ENCODE measurements around the gene USE1.

The USE1 gene

DNA sequence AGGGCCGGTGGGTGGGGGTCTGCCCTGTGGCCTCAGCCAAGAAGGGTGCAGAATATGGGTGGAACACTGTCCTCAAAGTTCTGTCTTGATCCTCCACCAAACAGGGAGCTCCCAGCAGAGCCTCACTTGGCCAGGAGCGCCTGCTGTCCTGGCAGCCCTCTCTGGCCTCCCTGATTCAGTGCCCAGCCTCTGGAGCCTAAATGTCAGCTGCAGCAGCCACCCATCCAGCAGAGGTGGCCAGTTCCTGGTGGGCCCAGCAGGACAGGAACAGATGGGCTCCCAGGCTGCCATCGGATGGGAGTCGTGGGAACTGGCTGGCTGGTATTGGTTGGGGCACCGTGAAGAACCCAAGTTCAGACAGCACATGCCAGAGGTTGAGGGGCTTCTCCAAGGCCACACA, 1.8 kb upstream of the USE1 start:
- H3K4me1 ChIP-seq (ENCODE audit: low read depth, poor library complexity, severe bottlenecking) = peaks cover 15% of the 10 kb centered on the region
- H3K9ac ChIP-seq = no peak overlapping the region
- TF ChIP-seq, protein P1, sequence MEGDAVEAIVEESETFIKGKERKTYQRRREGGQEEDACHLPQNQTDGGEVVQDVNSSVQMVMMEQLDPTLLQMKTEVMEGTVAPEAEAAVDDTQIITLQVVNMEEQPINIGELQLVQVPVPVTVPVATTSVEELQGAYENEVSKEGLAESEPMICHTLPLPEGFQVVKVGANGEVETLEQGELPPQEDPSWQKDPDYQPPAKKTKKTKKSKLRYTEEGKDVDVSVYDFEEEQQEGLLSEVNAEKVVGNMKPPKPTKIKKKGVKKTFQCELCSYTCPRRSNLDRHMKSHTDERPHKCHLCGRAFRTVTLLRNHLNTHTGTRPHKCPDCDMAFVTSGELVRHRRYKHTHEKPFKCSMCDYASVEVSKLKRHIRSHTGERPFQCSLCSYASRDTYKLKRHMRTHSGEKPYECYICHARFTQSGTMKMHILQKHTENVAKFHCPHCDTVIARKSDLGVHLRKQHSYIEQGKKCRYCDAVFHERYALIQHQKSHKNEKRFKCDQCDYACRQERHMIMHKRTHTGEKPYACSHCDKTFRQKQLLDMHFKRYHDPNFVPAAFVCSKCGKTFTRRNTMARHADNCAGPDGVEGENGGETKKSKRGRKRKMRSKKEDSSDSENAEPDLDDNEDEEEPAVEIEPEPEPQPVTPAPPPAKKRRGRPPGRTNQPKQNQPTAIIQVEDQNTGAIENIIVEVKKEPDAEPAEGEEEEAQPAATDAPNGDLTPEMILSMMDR (conservative IDR thresholded peaks at IDR 0.05; ENCODE audit: low read depth, low read length) = no peak
- H3K79me2 ChIP-seq (ENCODE audit: insufficient read depth, low read depth) = no peaks in the 10 kb centered on the region
- H2AFZ ChIP-seq (ENCODE audit: low read depth) = no peak overlapping the region
- no peak overlapping the region for H3K4me2 ChIP-seq
- H3K36me3 ChIP-seq (ENCODE audit: insufficient read depth) = no peaks in the 10 kb centered on the region
- no peak overlapping the region for H3K4me3 ChIP-seq (IDR thresholded peaks at IDR 0.05; ENCODE audit: insufficient read depth, low read depth, low read length)
- H4K20me1 ChIP-seq (ENCODE audit: insufficient read depth) = no peaks in the 10 kb centered on the region
- no peak overlapping the region for H3K27ac ChIP-seq
- no peaks in the 10 kb centered on the region for H3K27me3 ChIP-seq (ENCODE audit: insufficient read depth, low read depth)

DNA sequence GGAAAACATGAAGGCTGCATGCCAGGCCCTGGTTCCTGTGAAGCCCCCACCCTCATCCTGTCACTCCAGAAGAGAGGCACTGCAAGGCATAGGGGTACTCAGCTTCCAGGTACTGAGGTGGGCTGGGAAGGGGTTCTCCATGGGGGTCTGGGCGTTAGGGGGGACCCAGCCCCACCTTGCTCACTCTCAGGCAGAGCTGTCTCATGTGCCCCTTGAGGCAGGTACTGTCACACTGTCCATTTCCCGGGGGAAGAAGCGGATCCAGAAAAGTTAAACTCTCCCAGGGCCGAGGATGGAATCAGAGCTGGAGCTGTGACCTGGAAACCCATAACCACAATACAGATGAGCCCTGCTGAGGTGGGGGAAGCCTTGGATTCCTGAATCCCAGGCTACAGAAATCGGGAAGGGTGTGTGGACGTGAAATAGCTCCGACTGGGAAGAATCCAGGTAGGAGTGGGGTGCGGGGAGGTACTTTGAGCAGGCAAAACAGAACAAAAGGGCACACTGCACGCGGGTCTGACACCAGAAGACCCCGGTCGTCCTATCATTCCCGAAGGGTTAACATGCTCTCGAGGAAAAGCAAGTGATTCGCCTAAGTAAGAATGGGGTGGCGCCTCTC, 540 bp upstream of the USE1 start:
- Histone ChIP-seq H3K79me2 (ENCODE audit: insufficient read depth, low read depth) (no peaks in the 10 kb centered on the region), H3K4me3 (IDR thresholded peaks at IDR 0.05; ENCODE audit: insufficient read depth, low read depth, low read length) (no peak overlapping the region), H3K4me2 (peak overlapping the region; percentile 99), H3K4me1 (ENCODE audit: low read depth, poor library complexity, severe bottlenecking) (peaks cover 15% of the 10 kb centered on the region), H3K27ac (peak overlapping the region; percentile 66), H3K27me3 (ENCODE audit: insufficient read depth, low read depth) (no peaks in the 10 kb centered on the region), H2AFZ (ENCODE audit: low read depth) (peak overlapping the region; percentile 73; the same call in 1 of the 2 replicates), H3K9ac (peak overlapping the region; percentile 83), H3K36me3 (ENCODE audit: insufficient read depth) (no peaks in the 10 kb centered on the region), H4K20me1 (ENCODE audit: insufficient read depth) (no peaks in the 10 kb centered on the region)
- TF ChIP-seq, protein P1 (conservative IDR thresholded peaks at IDR 0.05; ENCODE audit: low read depth, low read length) = no peak

DNA sequence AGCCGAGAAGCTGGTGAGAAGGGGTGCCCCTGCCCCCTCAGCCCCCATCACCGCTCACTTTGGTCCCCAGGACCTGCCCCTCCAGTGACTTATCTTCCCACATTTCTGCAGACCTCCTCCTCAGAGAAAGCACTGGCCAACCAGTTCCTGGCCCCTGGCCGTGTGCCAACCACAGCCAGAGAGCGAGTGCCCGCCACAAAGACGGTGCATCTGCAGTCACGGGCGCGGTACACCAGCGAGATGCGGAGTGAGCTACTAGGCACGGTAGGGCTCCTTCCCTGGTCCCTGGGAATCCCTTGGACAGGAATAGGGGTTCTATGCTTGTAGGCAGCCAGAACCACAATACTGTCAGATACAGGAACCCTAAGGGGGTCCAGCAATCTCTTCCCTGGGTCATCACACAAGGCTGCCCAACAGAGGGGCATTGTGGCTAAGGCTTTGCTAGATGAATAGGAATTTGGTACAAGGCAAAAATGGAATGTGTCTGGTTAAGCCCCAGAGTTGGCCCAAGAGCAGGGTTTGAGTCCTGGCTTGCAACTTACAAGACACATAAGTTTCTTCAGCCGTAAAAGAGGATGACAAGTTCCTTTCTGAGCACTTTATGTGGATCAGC, 1.0 kb downstream of the USE1 start:
- Histone ChIP-seq H3K4me1 (ENCODE audit: low read depth, poor library complexity, severe bottlenecking) (peaks cover 15% of the 10 kb centered on the region), H2AFZ (ENCODE audit: low read depth) (peak overlapping the region; percentile 73; the same call in 1 of the 2 replicates), H3K79me2 (ENCODE audit: insufficient read depth, low read depth) (no peaks in the 10 kb centered on the region), H4K20me1 (ENCODE audit: insufficient read depth) (no peaks in the 10 kb centered on the region), H3K36me3 (ENCODE audit: insufficient read depth) (no peaks in the 10 kb centered on the region), H3K27me3 (ENCODE audit: insufficient read depth, low read depth) (no peaks in the 10 kb centered on the region), H3K27ac (no peak overlapping the region), H3K4me2 (peak overlapping the region; percentile 99), H3K4me3 (IDR thresholded peaks at IDR 0.05; ENCODE audit: insufficient read depth, low read depth, low read length) (no peak overlapping the region), H3K9ac (peak overlapping the region; percentile 83; the same call in 1 of the 2 replicates)
- TF ChIP-seq, protein P1 (conservative IDR thresholded peaks at IDR 0.05; ENCODE audit: low read depth, low read length) = no peak; the same call in 1 of the 2 replicates

DNA sequence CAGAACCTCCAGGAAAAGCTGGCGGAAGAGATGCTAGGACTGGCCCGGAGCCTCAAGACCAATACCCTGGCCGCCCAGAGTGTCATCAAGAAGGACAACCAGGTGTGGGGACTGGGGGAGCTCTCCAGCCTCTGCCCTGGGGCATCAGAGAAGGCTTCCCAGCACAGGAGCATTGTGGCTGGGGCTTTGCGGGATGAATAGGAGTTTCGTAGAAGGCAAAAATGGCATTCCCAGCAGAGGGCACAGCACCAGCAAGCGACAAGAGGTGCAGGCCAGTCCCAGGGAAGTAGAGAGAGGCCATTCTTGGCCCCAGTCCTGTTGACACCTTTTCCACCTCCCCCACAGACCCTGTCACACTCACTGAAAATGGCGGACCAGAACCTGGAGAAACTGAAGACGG, 4.1 kb downstream of the USE1 start:
- Histone ChIP-seq H3K4me2 (no peak overlapping the region), H3K4me3 (IDR thresholded peaks at IDR 0.05; ENCODE audit: insufficient read depth, low read depth, low read length) (no peak overlapping the region), H3K27ac (no peak overlapping the region), H3K9ac (no peak overlapping the region), H4K20me1 (ENCODE audit: insufficient read depth) (no peaks in the 10 kb centered on the region), H3K4me1 (ENCODE audit: low read depth, poor library complexity, severe bottlenecking) (peaks cover 14% of the 10 kb centered on the region), H2AFZ (ENCODE audit: low read depth) (no peak overlapping the region), H3K36me3 (ENCODE audit: insufficient read depth) (no peaks in the 10 kb centered on the region), H3K79me2 (ENCODE audit: insufficient read depth, low read depth) (no peaks in the 10 kb centered on the region), H3K27me3 (ENCODE audit: insufficient read depth, low read depth) (no peaks in the 10 kb centered on the region)
- TF ChIP-seq, protein P1 (conservative IDR thresholded peaks at IDR 0.05; ENCODE audit: low read depth, low read length) = no peak

Measured in KMS-11 (cell line).